LNCAP (cell line): Measurements from ENCODE around the gene RPS6KA5.

Experiments
- CTCF ChIP-seq: fragments of 450-650 bp; IDR thresholded peaks from 2 replicates; pipeline ENCODE4 v1.5.1; 2017; ENCODE audit warnings: mild to moderate bottlenecking

The RPS6KA5 gene

GRCh38 chr14:91061056-91061887 lies 831 bp upstream of the RPS6KA5 start:
- TF ChIP-seq CTCF, result no peak

- TF ChIP-seq CTCF, result peak; percentile 46; the same call in 1 of the 2 replicates
Observed at GRCh38 chr14:91059576-91060350, 678 bp downstream of the RPS6KA5 start.

- no peak for TF ChIP-seq CTCF
Observed at GRCh38 chr14:91058042-91058581, 2.3 kb downstream of the RPS6KA5 start.

- no peak for TF ChIP-seq CTCF
Observed at GRCh38 chr14:91056361-91056760, 4.1 kb downstream of the RPS6KA5 start.

GRCh38 chr14:91055016-91055415 lies 5.4 kb downstream of the RPS6KA5 start:
- TF ChIP-seq CTCF, result no peak

GRCh38 chr14:91048676-91049075 lies 11.8 kb downstream of the RPS6KA5 start:
- no peak for TF ChIP-seq CTCF

GRCh38 chr14:91048265-91048664 lies 12.2 kb downstream of the RPS6KA5 start:
- TF ChIP-seq CTCF, result no peak
